Trophoblast cell (in vitro differentiated cells and primary cell): ENCODE data around the gene PCOLCE2.

Source experiments
- DNase-seq, 2 donors: peaks; one replicate each; pipeline ENCODE4 v3.0.0-alpha.2; 2016
- H2AFZ ChIP-seq: 2 replicates; pipeline ENCODE4 v1.6.1; 2013; ENCODE audit warnings: low read length, moderate library complexity, mild to moderate bottlenecking; ENCODE audit not compliant: insufficient read depth, poor library complexity
- H2AK5ac ChIP-seq: 2 replicates; pipeline ENCODE4 v1.6.1; 2013; ENCODE audit warnings: mild to moderate bottlenecking, low read length
- H2BK120ac ChIP-seq: 2 replicates; pipeline ENCODE4 v1.6.1; 2013; ENCODE audit warnings: low read length, mild to moderate bottlenecking, moderate library complexity; ENCODE audit not compliant: insufficient read depth, poor library complexity
- H2BK12ac ChIP-seq: 2 replicates; pipeline ENCODE4 v1.6.1; 2013; ENCODE audit warnings: mild to moderate bottlenecking, low read length, moderate library complexity
- H2BK5ac ChIP-seq: 2 replicates; pipeline ENCODE4 v1.6.1; 2013; ENCODE audit warnings: low read length, low read depth, moderate library complexity, mild to moderate bottlenecking; ENCODE audit not compliant: poor library complexity
- H3K14ac ChIP-seq: 2 replicates; pipeline ENCODE4 v1.6.1; 2013; ENCODE audit warnings: mild to moderate bottlenecking, low read length
- H3K18ac ChIP-seq: 2 replicates; pipeline ENCODE4 v1.6.1; 2013; ENCODE audit warnings: mild to moderate bottlenecking, low read length
- H3K23ac ChIP-seq: 2 replicates; pipeline ENCODE4 v1.6.1; 2013; ENCODE audit warnings: low read length
- H3K27ac ChIP-seq: 2 replicates; pipeline ENCODE4 v1.5.1; 2013; ENCODE audit warnings: low read depth, mild to moderate bottlenecking, inconsistent platforms, low read length, moderate library complexity
- H3K27me3 ChIP-seq: 2 replicates; pipeline ENCODE4 v1.6.1; 2013; ENCODE audit warnings: inconsistent platforms, mild to moderate bottlenecking, low read length, moderate library complexity; ENCODE audit not compliant: insufficient read depth
- H3K36me3 ChIP-seq, 2 experiments: 1 replicate in 1 of 2; 2 replicates in 1 of 2; pipeline ENCODE4 v1.6.1; 2013; ENCODE audit warnings: low read length in 2 of 2, mild to moderate bottlenecking in 2 of 2, moderate library complexity in 1 of 2; ENCODE audit not compliant: insufficient read depth in 2 of 2, control insufficient read depth in 1 of 2
- H3K4ac ChIP-seq: 2 replicates; pipeline ENCODE4 v1.6.1; 2013; ENCODE audit warnings: low read depth, mild to moderate bottlenecking, low read length, moderate library complexity
- H3K4me1 ChIP-seq, 2 experiments: 1 replicate in 1 of 2; 2 replicates in 1 of 2; pipeline ENCODE4 v1.6.1; 2013; ENCODE audit warnings: low read length in 2 of 2, mild to moderate bottlenecking in 2 of 2, moderate library complexity in 1 of 2; ENCODE audit not compliant: insufficient read depth in 2 of 2, control insufficient read depth in 1 of 2
- H3K4me2 ChIP-seq: 2 replicates; pipeline ENCODE4 v1.6.1; 2013; ENCODE audit warnings: inconsistent platforms, mild to moderate bottlenecking, low read length, moderate library complexity
- H3K4me3 ChIP-seq: 2 replicates; pipeline ENCODE4 v1.5.1; 2013; ENCODE audit warnings: mild to moderate bottlenecking, low read depth, low read length, inconsistent platforms
- H3K79me1 ChIP-seq: one replicate; pipeline ENCODE4 v1.6.1; 2013; ENCODE audit warnings: low read length
- H3K79me2 ChIP-seq: 2 replicates; pipeline ENCODE4 v1.6.1; 2013; ENCODE audit warnings: low read length, mild to moderate bottlenecking; ENCODE audit not compliant: control insufficient read depth, insufficient read depth, poor library complexity
- H3K9ac ChIP-seq: 2 replicates; pipeline ENCODE4 v1.6.1; 2013; ENCODE audit warnings: mild to moderate bottlenecking, low read length
- H3K9me3 ChIP-seq: 2 replicates; pipeline ENCODE4 v1.6.1; 2013; ENCODE audit warnings: low read depth, mild to moderate bottlenecking, control low read depth, inconsistent platforms, low read length; ENCODE audit not compliant: insufficient read depth
- H4K12ac ChIP-seq: 2 replicates; pipeline ENCODE4 v1.6.1; 2013; ENCODE audit warnings: low read depth, mild to moderate bottlenecking, low read length, moderate library complexity
- H4K8ac ChIP-seq: 2 replicates; pipeline ENCODE4 v1.6.1; 2013; ENCODE audit warnings: low read depth, mild to moderate bottlenecking, low read length, moderate library complexity
- H4K91ac ChIP-seq: one replicate; pipeline ENCODE4 v1.6.1; 2013; ENCODE audit warnings: low read depth, mild to moderate bottlenecking, low read length, moderate library complexity
- WGBS: extraction: QIAGEN DNeasy Blood & Tissue Kit; methylation state at CpG from one replicate; pipeline ENCODE4 v1.1.7; 2013; ENCODE audit warnings: missing lambda C conversion rate; ENCODE audit not compliant: insufficient read length, insufficient coverage; ENCODE audit errors: extremely low coverage; 5-methylcytosine and 5-hydroxymethylcytosine counted together

Gene PCOLCE2

DNA sequence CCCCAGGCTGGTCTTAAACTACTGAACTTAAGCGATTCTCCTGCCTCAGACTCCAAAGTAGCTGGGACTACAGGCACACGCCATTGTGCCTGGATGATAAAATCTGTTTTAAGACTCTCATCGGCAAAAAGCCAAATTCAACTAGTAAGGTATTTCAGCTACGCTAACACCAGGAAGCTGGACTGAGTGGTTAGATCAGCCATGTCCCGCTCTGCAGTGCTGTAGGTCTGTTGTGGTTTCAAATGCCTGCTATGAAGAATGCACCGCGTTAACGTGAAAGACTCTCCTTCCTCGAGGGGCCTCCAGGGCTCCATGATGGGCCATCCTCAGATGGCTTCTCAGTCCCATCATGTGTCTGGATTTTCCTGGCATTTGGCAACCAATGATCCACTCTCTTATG lies 70.2 kb downstream of the PCOLCE2 start:
- H3K36me3 ChIP-seq, result no peaks in the 10 kb centered on the region
- H4K8ac ChIP-seq, result no peak overlapping the region
- H2BK12ac ChIP-seq, result no peak overlapping the region
- no peak overlapping the region for H3K27ac ChIP-seq
- no peak overlapping the region for H2BK5ac ChIP-seq
- H3K4me3 ChIP-seq, result no peak overlapping the region
- H4K91ac ChIP-seq, result no peak overlapping the region
- no CpG with 5 or more reads among the region's 9 CpGs for WGBS
- H3K18ac ChIP-seq, result no peak overlapping the region
- no peaks in the 10 kb centered on the region for H3K79me2 ChIP-seq
- no peak overlapping the region for H3K23ac ChIP-seq
- H4K12ac ChIP-seq, result no peak overlapping the region
- H3K9me3 ChIP-seq, result no peaks in the 10 kb centered on the region
- no peak overlapping the region for H2AK5ac ChIP-seq
- H3K4ac ChIP-seq, result no peak overlapping the region
- H3K4me2 ChIP-seq, result no peak overlapping the region
- H3K79me1 ChIP-seq, result no peaks in the 10 kb centered on the region
- no peak overlapping the region for H3K9ac ChIP-seq
- no peak overlapping the region for H3K14ac ChIP-seq
- H3K4me1 ChIP-seq, result no peaks in the 10 kb centered on the region
- H2AFZ ChIP-seq, result no peak overlapping the region
- H3K27me3 ChIP-seq, result no peaks in the 10 kb centered on the region
- no peak overlapping the region for H2BK120ac ChIP-seq
- DNase-seq, result peak; percentile 35 to 66

- no peaks in the 10 kb centered on the region for H3K79me2 ChIP-seq
- H4K8ac ChIP-seq, result no peak overlapping the region
- H2AFZ ChIP-seq, result no peak overlapping the region
- no peaks in the 10 kb centered on the region for H3K36me3 ChIP-seq
- no peak overlapping the region for H2BK120ac ChIP-seq
- no peak overlapping the region for H3K14ac ChIP-seq
- H2AK5ac ChIP-seq, result no peak overlapping the region
- no peak overlapping the region for H4K12ac ChIP-seq
- no peak overlapping the region for H3K4ac ChIP-seq
- WGBS, result no CpG with 5 or more reads among the region's 7 CpGs
- no peaks in the 10 kb centered on the region for H3K4me1 ChIP-seq
- no peak overlapping the region for H3K23ac ChIP-seq
- H3K27me3 ChIP-seq, result no peaks in the 10 kb centered on the region
- no peaks in the 10 kb centered on the region for H3K79me1 ChIP-seq
- H3K4me2 ChIP-seq, result no peak overlapping the region
- H2BK12ac ChIP-seq, result no peak overlapping the region
- no peak overlapping the region for H3K27ac ChIP-seq
- H4K91ac ChIP-seq, result no peak overlapping the region
- no peak overlapping the region for H3K4me3 ChIP-seq
- H2BK5ac ChIP-seq, result no peak overlapping the region
- H3K9ac ChIP-seq, result no peak overlapping the region
- no peak overlapping the region for H3K18ac ChIP-seq
- H3K9me3 ChIP-seq, result no peaks in the 10 kb centered on the region
- peak in 1 of 2 donors; percentile 39 for DNase-seq
These were observed 71.0 kb downstream of the PCOLCE2 start for GRCh38 chr3:142817897-142818296.

DNA sequence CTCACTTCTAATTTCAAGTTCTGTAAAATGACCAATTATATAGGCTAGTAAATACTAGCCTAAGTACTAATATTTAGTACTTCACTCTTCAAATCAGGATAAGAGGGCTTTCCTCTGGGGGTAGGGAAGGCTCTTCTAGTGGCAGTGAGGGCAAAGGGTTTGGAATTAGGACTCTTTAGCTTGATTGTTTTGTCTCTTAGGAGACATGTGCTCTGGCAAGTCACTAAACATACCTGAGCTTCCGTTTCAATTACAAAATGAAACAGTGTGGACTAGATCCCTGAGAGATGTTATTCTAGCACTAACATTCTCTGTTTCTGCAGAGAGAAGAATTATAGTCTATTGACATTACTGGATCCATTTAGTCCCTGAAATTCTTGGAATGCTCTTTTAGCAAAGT lies 71.5 kb downstream of the PCOLCE2 start:
- no peak overlapping the region for H3K9ac ChIP-seq
- no peaks in the 10 kb centered on the region for H3K9me3 ChIP-seq
- no peaks in the 10 kb centered on the region for H3K4me1 ChIP-seq
- H3K4me2 ChIP-seq, result no peak overlapping the region
- H2AFZ ChIP-seq, result no peak overlapping the region
- WGBS, result no CpG with 5 or more reads among the region's 1 CpG
- DNase-seq, result peak in 1 of 2 donors; percentile 43
- H3K4ac ChIP-seq, result no peak overlapping the region
- no peak overlapping the region for H3K4me3 ChIP-seq
- H2BK12ac ChIP-seq, result no peak overlapping the region
- H4K12ac ChIP-seq, result no peak overlapping the region
- no peak overlapping the region for H2BK5ac ChIP-seq
- H2AK5ac ChIP-seq, result no peak overlapping the region
- no peak overlapping the region for H3K23ac ChIP-seq
- no peak overlapping the region for H4K91ac ChIP-seq
- H3K18ac ChIP-seq, result no peak overlapping the region
- H2BK120ac ChIP-seq, result no peak overlapping the region
- no peak overlapping the region for H3K27ac ChIP-seq
- H3K14ac ChIP-seq, result no peak overlapping the region
- no peaks in the 10 kb centered on the region for H3K27me3 ChIP-seq
- H3K79me2 ChIP-seq, result no peaks in the 10 kb centered on the region
- no peak overlapping the region for H4K8ac ChIP-seq
- no peaks in the 10 kb centered on the region for H3K79me1 ChIP-seq
- H3K36me3 ChIP-seq, result no peaks in the 10 kb centered on the region

DNA sequence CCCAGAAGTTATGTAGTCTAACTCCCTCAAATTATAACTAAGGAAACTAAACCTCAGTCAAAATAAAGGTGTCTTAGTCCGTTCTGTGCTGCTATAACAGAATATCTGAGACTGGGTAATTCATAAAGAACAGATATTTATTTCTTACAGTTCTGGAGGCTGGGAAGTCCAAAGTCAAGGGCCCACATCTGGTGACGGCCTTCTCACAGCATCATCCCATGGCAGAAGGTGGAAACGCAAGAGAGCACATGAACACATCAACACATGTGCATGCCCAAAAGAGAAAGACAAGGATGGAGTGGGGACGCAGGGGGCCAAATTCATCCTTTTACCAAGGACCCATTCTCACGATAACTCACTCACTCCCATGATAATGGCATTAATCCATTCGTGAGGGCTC lies 73.1 kb downstream of the PCOLCE2 start:
- H3K36me3 ChIP-seq, result no peaks in the 10 kb centered on the region
- WGBS, result no CpG with 5 or more reads among the region's 6 CpGs
- DNase-seq, result no peak

More for the DNA sequence above, 73.1 kb downstream of the PCOLCE2 start:
- no peak overlapping the region for H2AK5ac ChIP-seq
- H3K9me3 ChIP-seq, result no peaks in the 10 kb centered on the region
- no peak overlapping the region for H2BK12ac ChIP-seq
- no peak overlapping the region for H3K14ac ChIP-seq
- no peak overlapping the region for H3K4me3 ChIP-seq
- no peak overlapping the region for H3K27ac ChIP-seq
- H3K18ac ChIP-seq, result no peak overlapping the region
- no peak overlapping the region for H4K91ac ChIP-seq
- H3K79me1 ChIP-seq, result no peaks in the 10 kb centered on the region
- no peak overlapping the region for H4K12ac ChIP-seq
- no peak overlapping the region for H4K8ac ChIP-seq
- H2AFZ ChIP-seq, result no peak overlapping the region
- H2BK5ac ChIP-seq, result no peak overlapping the region
- H3K27me3 ChIP-seq, result no peaks in the 10 kb centered on the region
- no peaks in the 10 kb centered on the region for H3K79me2 ChIP-seq
- no peak overlapping the region for H2BK120ac ChIP-seq
- no peak overlapping the region for H3K23ac ChIP-seq
- no peak overlapping the region for H3K4ac ChIP-seq
- no peak overlapping the region for H3K4me2 ChIP-seq
- H3K4me1 ChIP-seq, result no peaks in the 10 kb centered on the region
- no peak overlapping the region for H3K9ac ChIP-seq
